Epidermal melanocyte (primary cell): ENCODE measurements around the gene MAPK8.

Source experiments
- DNase-seq: peaks from one replicate; pipeline ENCODE4 v3.0.0; 2011; ENCODE audit warnings: low spot score; ENCODE audit not compliant: insufficient read length

Gene MAPK8

GRCh38 chr10:48459270-48460150 is 153.0 kb downstream of the MAPK8 start:
- no peak for DNase-seq

- no peak for DNase-seq
Measured at GRCh38 chr10:48460182-48460581, 153.7 kb downstream of the MAPK8 start.

- no peak for DNase-seq
Measured at GRCh38 chr10:48461623-48462481, 155.4 kb downstream of the MAPK8 start.

GRCh38 chr10:48462482-48463020 is 156.1 kb downstream of the MAPK8 start:
- DNase-seq = no peak

GRCh38 chr10:48463318-48464003 is 157.0 kb downstream of the MAPK8 start:
- DNase-seq = no peak

GRCh38 chr10:48464121-48464870 is 157.8 kb downstream of the MAPK8 start:
- no peak for DNase-seq

- no peak for DNase-seq
Measured at GRCh38 chr10:48464871-48465736, 158.6 kb downstream of the MAPK8 start.

GRCh38 chr10:48465860-48466521 is 159.5 kb downstream of the MAPK8 start:
- DNase-seq = no peak

GRCh38 chr10:48466611-48467240 is 160.2 kb downstream of the MAPK8 start:
- no peak for DNase-seq

GRCh38 chr10:48467669-48468068 is 161.2 kb downstream of the MAPK8 start:
- DNase-seq = no peak

GRCh38 chr10:48468130-48468790 is 161.8 kb downstream of the MAPK8 start:
- no peak for DNase-seq

GRCh38 chr10:48468866-48469511 is 162.5 kb downstream of the MAPK8 start:
- DNase-seq = no peak

- DNase-seq = no peak
Measured at GRCh38 chr10:48469516-48470020, 163.1 kb downstream of the MAPK8 start.

GRCh38 chr10:48470115-48470892 is 163.8 kb downstream of the MAPK8 start:
- DNase-seq = no peak

- DNase-seq = no peak
Measured at GRCh38 chr10:48470893-48471805, 164.7 kb downstream of the MAPK8 start.
